ENCODE data around the gene POU4F2.

Gene POU4F2

DNA sequence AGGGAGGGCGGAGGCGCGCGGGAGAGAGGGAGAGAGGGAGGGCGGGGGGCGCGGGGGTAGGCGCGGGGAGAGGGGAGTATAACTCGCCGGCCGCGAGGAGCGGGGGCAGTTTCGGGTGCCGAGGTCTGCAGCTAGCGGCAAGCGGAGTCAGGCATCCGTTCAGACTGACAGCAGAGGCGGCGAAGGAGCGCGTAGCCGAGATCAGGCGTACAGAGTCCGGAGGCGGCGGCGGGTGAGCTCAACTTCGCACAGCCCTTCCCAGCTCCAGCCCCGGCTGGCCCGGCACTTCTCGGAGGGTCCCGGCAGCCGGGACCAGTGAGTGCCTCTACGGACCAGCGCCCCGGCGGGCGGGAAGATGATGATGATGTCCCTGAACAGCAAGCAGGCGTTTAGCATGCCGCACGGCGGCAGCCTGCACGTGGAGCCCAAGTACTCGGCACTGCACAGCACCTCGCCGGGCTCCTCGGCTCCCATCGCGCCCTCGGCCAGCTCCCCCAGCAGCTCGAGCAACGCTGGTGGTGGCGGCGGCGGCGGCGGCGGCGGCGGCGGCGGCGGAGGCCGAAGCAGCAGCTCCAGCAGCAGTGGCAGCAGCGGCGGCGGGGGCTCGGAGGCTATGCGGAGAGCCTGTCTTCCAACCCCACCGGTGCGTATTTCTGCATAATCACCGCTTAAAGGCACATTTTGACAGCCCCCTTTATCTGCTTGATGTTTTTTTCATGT is at the start of gene POU4F2:
POU4F2 (plus strand) TSS at position 108 of the 720 bp plus-strand sequence; CDS start at position 356, 248 bp downstream.
- no peak for DNase-seq

- DNase-seq: no peak
Measured at GRCh38 chr4:146590801-146591200, 47.9 kb upstream of the POU4F2 start.

GRCh38 chr4:146592019-146592418 is 46.7 kb upstream of the POU4F2 start:
- DNase-seq: no peak

DNA sequence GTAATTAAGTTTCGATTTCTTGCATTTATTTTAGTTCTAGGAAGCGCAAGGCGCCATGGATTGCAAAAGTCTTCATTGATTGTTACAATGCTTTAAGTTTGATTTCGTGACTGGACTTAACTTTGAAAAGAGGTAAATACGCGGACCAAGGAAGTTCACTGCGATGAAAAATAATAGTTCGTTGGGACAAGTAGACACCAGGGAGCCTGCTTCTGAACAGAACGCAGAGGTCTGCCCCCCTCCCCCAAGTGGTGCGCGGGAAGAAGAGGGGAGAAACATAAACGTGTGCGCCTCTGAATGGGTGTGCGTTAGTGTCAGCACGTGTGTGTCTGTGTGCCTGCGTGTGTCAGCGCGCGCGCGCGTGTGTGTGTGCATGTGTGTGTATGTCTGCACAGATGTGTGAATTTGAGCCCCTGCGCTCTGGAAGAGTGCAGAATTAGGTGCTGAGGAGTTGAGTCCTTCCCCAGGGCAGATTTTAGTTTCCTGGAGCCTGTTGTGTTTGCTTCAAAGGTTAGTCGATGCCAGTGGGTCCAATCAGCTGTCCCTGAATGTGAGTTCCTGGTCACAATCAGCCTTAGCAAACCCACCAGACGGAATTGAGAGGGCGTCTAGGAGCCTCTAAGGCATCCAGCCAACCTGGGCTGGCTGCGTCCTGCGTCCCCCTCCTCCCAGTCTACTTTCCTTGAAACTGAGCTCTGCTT is 5.8 kb upstream of the POU4F2 start:
- DNase-seq: no peak

DNA sequence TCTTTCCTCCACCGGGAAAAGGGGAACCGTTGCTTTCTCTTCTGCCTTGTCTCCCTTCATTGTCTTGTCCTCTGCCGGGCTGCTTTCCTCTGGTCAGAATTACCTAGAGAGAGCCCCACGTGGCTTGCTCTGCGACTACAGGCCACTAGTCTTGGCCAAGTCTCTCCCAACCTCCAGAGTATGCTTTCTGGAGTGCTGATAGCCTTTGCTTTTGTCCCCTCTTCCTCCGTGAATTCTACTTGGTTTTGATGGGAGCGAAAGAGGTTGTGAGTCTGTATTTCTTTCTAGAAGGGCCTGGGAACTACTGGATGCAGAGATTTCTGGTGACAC is 5.3 kb upstream of the POU4F2 start:
- no peak for DNase-seq

DNA sequence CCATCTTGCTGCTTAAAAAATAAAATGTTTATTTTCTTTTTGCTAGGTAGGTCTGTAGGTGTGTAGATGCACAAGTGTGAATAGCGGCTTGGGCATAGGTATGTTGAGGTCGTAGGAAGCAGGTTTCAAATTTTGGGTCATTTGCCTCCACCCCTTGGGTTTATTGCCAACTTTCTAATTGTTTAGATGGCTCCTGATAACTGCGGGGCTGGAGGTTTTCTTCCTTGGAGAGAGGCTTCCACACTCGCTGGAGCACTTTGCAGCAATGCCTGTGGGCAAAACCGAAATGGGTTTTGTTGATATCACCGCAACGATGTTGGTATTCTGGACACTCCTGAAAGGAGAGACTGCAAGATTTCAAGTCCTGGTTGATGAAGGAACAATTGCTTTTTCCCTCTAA is 3.9 kb upstream of the POU4F2 start:
- no peak for DNase-seq

- DNase-seq: no peak
Measured at GRCh38 chr4:146637621-146638332, 916 bp upstream of the POU4F2 start.

DNA sequence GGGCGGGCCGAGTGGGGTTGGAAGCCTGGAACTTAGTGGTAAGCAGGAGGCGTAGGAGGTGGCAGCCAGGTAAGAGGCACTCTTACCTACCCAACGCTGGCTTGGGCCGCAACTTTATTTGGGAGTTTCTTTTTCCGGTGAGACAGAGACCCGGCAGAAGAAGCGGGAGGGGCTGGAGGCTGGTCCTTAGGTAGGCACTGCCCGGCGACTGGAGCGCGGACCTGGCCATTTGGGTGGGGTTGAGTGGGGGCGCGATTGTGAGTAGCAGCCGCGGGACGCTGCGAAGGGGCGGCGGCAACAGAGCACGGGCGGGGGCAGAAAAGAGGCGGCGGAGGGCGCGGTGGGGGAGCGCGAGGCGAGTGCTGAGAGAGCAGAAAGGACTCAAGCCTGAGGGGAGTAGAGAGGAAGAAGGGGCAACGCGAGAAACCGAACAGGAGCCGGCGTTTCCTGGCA is 334 bp upstream of the POU4F2 start:
- DNase-seq: no peak

GRCh38 chr4:146639506-146639932 is 826 bp downstream of the POU4F2 start:
- DNase-seq: no peak

DNA sequence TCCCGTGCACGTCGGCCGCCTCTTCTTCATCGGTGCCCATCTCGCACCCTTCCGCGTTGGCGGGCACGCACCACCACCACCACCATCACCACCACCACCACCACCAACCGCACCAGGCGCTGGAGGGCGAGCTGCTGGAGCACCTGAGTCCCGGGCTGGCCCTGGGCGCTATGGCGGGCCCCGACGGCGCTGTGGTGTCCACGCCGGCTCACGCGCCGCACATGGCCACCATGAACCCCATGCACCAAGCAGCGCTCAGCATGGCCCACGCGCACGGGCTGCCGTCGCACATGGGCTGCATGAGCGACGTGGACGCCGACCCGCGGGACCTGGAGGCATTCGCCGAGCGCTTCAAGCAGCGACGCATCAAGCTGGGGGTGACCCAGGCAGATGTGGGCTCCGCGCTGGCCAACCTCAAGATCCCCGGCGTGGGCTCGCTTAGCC is 1.4 kb downstream of the POU4F2 start:
- DNase-seq: no peak

GRCh38 chr4:146640465-146641061 is 1.9 kb downstream of the POU4F2 start:
- DNase-seq: no peak

GRCh38 chr4:146641762-146642161 is 3.1 kb downstream of the POU4F2 start:
- no peak for DNase-seq

GRCh38 chr4:146643812-146644401 is 5.2 kb downstream of the POU4F2 start:
- DNase-seq: no peak

- DNase-seq: no peak
Measured at GRCh38 chr4:146645921-146646320, 7.2 kb downstream of the POU4F2 start.

- no peak for DNase-seq
Measured at GRCh38 chr4:146646593-146647325, 8.1 kb downstream of the POU4F2 start.

DNA sequence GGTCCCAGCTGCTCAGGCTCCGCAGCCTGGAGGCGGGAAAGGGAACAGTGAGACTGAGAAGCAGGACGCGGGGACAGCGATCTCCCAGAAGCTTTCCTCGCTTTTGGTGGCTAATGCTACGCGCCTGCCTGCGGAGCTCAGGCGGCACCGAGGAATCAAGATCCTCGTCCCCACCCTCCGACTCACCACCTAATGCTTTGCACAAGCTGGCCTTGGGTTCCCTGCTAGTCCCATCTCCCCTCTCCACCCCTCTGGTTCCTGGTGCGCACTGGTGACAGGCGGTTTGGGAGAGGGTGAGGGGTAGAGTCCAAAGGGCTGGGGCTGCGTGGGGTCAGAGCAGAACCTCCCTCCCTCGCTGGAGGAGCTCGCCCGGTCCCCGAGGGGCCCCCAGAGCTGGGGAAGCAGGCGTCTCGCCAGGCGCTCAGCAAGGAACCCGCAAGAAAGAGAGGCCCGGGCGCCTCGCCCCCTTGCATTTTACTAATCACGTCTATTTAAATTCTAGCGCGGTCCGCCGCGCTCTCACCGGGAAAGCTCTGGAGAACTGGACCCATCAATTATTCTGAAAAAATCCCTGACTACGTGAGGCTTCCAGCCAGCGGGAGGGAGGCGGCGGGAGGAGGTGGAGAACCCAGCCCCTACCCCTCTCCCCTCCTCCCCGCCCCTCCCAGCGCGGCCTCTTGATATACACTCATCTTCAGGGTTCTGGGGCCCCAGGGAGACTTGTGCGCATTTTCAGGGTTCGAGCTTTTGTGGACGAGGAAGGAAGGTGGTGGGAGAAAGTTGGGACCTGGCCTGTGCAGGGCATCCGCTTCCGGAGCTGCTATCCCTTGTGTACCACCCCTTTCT is 9.1 kb downstream of the POU4F2 start:
- DNase-seq: no peak

GRCh38 chr4:146648461-146648783 is 9.7 kb downstream of the POU4F2 start:
- no peak for DNase-seq

DNA sequence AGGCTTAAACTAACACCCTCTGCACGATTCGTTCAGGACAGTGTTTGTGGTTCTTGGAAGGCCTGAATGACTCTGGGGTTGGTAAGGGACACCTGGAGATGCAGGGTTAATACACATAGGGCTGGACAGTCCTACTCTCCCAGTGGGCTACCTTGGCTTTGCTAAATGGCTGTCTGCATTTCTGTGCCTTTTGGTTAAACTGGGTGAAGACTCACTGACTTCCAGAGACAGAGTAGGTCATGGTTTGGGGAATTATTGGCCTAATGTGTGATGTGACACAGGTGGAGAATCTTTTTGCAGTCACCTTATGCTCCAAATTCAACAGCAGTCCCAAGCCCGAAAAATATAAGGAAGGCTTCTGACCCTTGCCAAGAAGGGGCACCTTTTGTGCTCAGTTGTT is 10.5 kb downstream of the POU4F2 start:
- DNase-seq: no peak

- no peak for DNase-seq
Measured at GRCh38 chr4:146650034-146650433, 11.3 kb downstream of the POU4F2 start.

DNA sequence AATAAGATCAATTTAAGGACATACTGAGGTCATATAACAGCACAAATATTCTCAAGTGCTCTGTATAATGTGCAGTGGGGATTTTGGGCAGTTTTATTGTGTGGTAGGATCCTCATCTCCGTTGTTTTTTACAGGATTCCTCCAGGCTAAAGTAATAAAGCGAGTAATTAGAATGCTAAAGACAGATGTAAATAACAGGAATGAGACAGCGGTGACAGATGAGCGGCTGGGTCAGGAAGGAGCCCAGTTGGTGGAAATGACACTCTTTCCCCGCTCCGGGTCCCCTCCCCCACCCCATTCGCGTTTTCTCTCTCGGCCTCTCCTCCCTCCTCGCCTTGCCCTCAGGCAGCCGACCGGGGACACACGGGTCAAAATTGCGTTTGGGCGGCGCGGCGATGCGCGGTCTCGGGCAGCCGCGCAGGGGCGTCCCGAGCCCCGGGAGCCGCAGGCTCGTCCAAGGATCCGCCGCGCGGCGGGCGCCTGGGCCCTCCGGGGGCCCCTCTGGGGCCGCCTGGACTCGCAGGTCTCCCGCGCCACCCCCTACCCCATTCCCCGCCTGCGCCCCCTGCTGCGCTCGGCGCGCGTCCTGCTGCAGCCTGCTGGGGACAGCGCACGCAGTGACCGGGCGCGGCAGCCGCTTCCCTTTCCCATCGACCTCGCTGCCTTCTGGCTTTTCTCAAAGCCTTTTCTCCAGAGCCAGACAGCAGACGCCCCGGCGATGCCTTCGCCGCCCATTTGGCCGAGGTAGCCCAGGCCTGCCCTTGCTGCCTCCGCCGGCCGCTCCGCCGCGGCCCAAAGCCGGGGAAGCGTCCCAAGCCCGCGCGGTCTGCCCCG is 16.2 kb downstream of the POU4F2 start:
- DNase-seq: no peak

DNA sequence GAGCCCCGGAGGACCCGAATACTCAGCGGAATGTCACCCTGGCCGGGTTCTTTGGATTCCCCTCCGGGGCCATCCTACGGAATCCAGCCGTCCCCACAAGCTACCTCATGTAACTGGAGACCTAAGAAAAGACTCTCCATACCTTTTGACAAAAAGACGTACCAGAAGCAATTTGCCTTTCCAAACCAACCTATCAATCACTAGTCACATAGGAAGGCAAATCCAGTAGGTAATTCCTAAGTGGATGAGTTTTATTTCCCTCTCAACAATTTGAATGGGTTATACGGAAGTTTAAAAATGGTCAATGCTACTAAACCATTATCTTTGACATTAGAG is 16.8 kb downstream of the POU4F2 start:
- DNase-seq: no peak
